GM12801 (cell line): ENCODE results near the gene SHISA6.

Experiments used
- CTCF ChIP-seq: IDR thresholded peaks from one replicate; pipeline ENCODE4 v1.5.1; 2011; ENCODE audit warnings: control low read depth; ENCODE audit not compliant: insufficient read length; ENCODE audit errors: extremely low read depth

Gene SHISA6

GRCh38 chr17:11293480-11293879 is 52.5 kb downstream of the SHISA6 start:
- no peak for TF ChIP-seq CTCF

DNA sequence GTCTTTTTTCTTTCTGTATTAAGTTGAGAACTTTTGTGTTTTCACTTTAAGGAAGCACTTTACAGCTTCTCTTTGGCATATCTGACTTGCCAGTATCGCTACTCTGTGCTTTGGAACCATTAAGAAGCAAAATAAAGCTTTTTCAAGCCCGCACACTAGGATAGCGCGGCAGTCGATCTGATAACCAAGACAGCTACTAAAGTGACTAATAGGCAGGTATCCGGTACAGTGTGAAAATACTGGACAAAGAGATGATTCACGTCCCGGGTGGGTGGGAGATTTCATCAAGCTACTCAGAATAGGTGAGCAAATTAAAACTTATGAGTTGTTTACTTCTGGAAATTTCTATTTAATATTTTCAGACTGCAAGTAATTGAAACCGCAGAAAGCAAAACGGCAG is 53.8 kb downstream of the SHISA6 start:
- no peak for TF ChIP-seq CTCF

GRCh38 chr17:11296994-11297393 is 56.0 kb downstream of the SHISA6 start:
- no peak for TF ChIP-seq CTCF

GRCh38 chr17:11298401-11298800 is 57.4 kb downstream of the SHISA6 start:
- TF ChIP-seq CTCF: no peak

- no peak for TF ChIP-seq CTCF
Observed at GRCh38 chr17:11300201-11300600, 59.2 kb downstream of the SHISA6 start.

GRCh38 chr17:11300738-11301137 is 59.7 kb downstream of the SHISA6 start:
- TF ChIP-seq CTCF: no peak

DNA sequence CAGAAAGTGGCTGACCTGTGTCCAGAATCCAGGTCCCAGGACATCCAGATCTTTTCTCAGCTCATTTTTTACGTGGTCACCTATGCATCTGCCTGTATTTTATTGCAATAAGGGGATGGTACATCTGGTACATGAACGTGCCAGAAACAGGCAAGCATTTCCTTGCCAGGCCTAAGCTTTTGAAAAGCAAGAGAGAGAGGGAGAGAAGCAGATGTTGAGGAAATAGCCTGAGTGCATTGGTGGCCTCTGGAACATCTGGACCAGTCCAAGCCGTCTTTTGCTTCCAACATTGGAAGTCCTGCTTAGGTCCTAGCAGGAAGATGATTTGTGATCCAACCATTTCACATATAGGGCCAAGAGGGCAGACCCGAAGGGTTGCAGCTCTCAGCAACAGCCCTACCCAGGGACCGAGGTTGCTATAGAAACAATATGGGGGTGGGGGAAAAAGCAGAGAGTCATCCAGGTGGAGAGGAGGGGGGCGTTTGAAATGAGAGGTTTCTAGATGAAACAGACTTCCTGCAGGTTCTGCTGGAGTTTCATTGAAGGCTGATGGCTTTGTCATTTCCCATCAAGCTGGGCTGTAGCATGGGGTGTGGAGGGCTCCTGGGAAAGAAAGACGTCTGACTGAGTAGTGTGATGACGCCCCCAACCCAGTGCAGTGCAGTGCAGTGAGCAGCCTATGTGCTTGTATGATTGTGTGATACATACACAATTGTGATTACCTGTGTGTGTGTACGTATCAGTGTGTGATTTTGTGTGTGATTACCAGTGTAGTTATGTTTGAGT is 61.6 kb downstream of the SHISA6 start:
- no peak for TF ChIP-seq CTCF
